Uterus (tissue), 4 donors: Measurements from ENCODE around the gene CLOCK. TPM values are rescaled to one million over a fixed set of nuclear protein-coding genes. Genes with fewer than 3 reads are reported as not detected.

Experiments
- DNase-seq, 2 donors: peaks; one replicate each; pipeline ENCODE4 v3.0.0-alpha.2; 2019 to 2020
- H3K27ac ChIP-seq, 2 donors: fragments of 200-600 bp; sonication (generic); 1 replicate in 1 of 2; 2 replicates in 1 of 2; pipeline ENCODE4 v1.5.1; 2016 to 2018
- H3K27me3 ChIP-seq, 2 donors: fragments of 200-600 bp; sonication (generic); one replicate each; pipeline ENCODE4 v1.5.1; 2018 to 2019; ENCODE audit warnings: control low read depth in 1 of 2
- H3K36me3 ChIP-seq, 2 donors: fragments of 200-600 bp; sonication (generic); one replicate each; pipeline ENCODE4 v1.5.1; 2019; ENCODE audit warnings: control low read depth in 1 of 2
- H3K4me1 ChIP-seq, 2 donors: fragments of 200-600 bp; sonication (generic); one replicate each; pipeline ENCODE4 v1.5.1; 2018 to 2019; ENCODE audit warnings: control low read depth in 1 of 2
- H3K4me3 ChIP-seq, 2 donors: fragments of 200-600 bp; sonication (generic); 1 replicate in 1 of 2; 2 replicates in 1 of 2; pipeline ENCODE4 v1.5.1; 2018 to 2019; ENCODE audit warnings: mild to moderate bottlenecking in 1 of 2
- H3K9me3 ChIP-seq, 2 donors: fragments of 200-600 bp; sonication (generic); one replicate each; pipeline ENCODE4 v1.5.1; 2019; ENCODE audit warnings: control low read depth in 1 of 2
- POLR2A ChIP-seq, 2 donors: fragments of 450-650 bp; IDR thresholded peaks; one replicate each; pipeline ENCODE4 v1.6.1; 2016; ENCODE audit warnings: antibody characterized with exemption in 2 of 2, mild to moderate bottlenecking in 1 of 2, moderate library complexity in 1 of 2
- intact Hi-C: fragments of 100-400 bp; cut with DNase I; formaldehyde crosslinking; loops from one replicate; pipeline ENCODE4 v1.15.1; 2023; ENCODE audit warnings: low total_unique reads
- total RNA-seq, 4 donors: library from RNA; depleted of rRNA in 3 of 4; stranded (reverse); fragments of >200 nt in 3 of 4; gene quantifications; one replicate each; pipeline versions ENCODE4 v1.1.0 to v1.2.4, GENCODE V29; 2014 to 2023
- TF ChIP-seq, protein P1 (sequence below), 4 experiments: fragments of 200-600 bp in 2 of 4; fragments of 450-650 bp in 2 of 4; sonication (generic) in 2 of 4; IDR thresholded peaks; one replicate each; pipeline ENCODE4 v1.5.1; 2016 to 2019; ENCODE audit warnings: antibody characterized with exemption in 4 of 4, mild to moderate bottlenecking in 2 of 4, moderate library complexity in 1 of 4
- donor health status: DM: yes; HTN: yes; CAD: no.

The CLOCK gene
- total RNA-seq, 4 donors from 2014 or later = 13.3 to 60.3 (median 29.1) TPM

DNA sequence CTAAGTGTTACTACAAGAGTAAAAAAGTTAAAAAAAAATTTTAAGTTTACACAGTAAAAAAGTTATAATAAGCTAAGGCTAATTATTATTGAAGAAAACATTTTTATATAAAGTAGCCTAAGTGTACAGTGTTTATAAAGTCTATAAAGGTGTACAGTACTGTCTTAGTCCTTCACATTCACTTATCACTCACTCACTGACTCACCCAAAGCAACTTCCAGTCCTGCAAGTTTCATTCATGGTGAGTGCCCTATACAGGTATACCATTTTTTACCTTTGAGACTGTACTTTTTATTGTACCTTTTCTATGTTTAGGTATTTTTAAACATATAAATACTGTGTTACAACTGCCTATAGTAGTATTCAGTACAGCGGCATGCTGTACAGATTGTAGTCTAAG, 76.7 kb downstream of the CLOCK start:
- H3K9me3 ChIP-seq = no peaks in the 10 kb centered on the region
- no peak overlapping the region for H3K27ac ChIP-seq
- intact Hi-C loops = no loop called here
- DNase-seq = no peak
- TF ChIP-seq, protein P1, sequence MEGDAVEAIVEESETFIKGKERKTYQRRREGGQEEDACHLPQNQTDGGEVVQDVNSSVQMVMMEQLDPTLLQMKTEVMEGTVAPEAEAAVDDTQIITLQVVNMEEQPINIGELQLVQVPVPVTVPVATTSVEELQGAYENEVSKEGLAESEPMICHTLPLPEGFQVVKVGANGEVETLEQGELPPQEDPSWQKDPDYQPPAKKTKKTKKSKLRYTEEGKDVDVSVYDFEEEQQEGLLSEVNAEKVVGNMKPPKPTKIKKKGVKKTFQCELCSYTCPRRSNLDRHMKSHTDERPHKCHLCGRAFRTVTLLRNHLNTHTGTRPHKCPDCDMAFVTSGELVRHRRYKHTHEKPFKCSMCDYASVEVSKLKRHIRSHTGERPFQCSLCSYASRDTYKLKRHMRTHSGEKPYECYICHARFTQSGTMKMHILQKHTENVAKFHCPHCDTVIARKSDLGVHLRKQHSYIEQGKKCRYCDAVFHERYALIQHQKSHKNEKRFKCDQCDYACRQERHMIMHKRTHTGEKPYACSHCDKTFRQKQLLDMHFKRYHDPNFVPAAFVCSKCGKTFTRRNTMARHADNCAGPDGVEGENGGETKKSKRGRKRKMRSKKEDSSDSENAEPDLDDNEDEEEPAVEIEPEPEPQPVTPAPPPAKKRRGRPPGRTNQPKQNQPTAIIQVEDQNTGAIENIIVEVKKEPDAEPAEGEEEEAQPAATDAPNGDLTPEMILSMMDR (IDR thresholded peaks at IDR 0.05) = no peak
- no peak for TF ChIP-seq POLR2A (IDR thresholded peaks at IDR 0.05)
- no peaks in the 10 kb centered on the region for H3K4me1 ChIP-seq
- no peaks in the 10 kb centered on the region for H3K36me3 ChIP-seq
- H3K27me3 ChIP-seq = no peaks in the 10 kb centered on the region
- no peak overlapping the region for H3K4me3 ChIP-seq

DNA sequence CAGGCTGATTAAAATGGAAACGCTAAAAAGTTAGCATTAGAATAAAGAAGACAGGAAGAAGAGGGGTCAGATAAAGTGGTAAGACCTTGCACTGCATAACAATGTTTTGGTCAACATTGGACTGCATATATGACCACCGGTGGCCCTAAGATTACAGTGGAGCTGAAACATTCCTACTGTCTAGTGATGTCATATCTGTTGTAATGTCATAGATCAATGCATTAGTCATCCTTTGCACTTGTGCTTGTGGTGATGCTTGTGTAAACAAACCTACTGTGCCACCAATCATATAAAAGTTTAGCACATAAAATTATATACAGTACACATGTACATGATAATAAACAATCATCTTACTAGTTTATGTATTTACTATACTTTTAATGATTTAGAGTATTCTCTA, 78.0 kb downstream of the CLOCK start:
- TF ChIP-seq, protein P1 (IDR thresholded peaks at IDR 0.05) = no peak
- no peak for TF ChIP-seq POLR2A (IDR thresholded peaks at IDR 0.05)
- H3K9me3 ChIP-seq = no peaks in the 10 kb centered on the region
- H3K36me3 ChIP-seq = no peaks in the 10 kb centered on the region
- intact Hi-C loops = no loop called here
- no peak overlapping the region for H3K4me3 ChIP-seq
- H3K4me1 ChIP-seq = no peaks in the 10 kb centered on the region
- DNase-seq = no peak
- no peaks in the 10 kb centered on the region for H3K27me3 ChIP-seq
- no peak overlapping the region for H3K27ac ChIP-seq

DNA sequence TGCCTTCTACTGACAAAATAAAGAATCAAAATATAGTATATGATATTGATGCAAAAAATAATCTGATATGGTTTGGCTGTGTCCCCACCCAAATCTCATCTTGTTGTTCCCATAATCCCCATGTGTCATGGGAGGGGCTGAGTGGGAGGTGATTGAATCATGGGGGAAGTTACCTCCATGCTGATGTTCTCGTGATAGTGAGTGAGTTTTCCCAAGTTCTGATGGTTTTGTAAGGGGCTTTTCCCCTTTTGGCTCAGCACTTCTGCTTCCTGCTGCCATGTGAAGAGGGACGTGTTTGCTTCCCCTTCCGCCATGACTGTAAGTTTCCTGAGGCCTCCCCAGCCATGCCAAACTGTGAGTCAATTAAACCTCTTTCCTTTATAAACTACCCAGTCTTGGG, 80.7 kb downstream of the CLOCK start:
- intact Hi-C loops = no loop called here
- DNase-seq = no peak
- H3K27me3 ChIP-seq = no peaks in the 10 kb centered on the region
- TF ChIP-seq, protein P1 (IDR thresholded peaks at IDR 0.05) = no peak
- no peak overlapping the region for H3K27ac ChIP-seq
- H3K36me3 ChIP-seq = no peaks in the 10 kb centered on the region
- no peaks in the 10 kb centered on the region for H3K4me1 ChIP-seq
- H3K9me3 ChIP-seq = no peaks in the 10 kb centered on the region
- no peak overlapping the region for H3K4me3 ChIP-seq

DNA sequence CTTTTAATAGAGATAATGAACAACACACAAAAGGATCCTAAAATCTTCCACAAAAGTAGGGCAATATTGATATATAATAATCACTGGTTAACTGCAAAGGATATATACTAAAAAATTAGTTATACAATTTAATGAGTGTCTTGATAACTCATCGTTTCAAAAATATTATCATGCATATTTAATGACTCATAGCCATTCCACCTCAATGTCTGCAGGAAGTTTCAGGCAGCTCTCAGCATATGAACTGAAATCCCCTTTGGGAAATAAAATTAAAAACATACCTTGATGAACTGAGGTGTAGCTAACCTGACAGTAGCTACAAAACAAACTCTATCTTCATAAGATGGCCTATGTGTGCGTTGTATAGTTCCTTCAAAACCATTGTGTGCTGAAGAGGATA, 88.1 kb downstream of the CLOCK start:
- TF ChIP-seq, protein P1 (IDR thresholded peaks at IDR 0.05) = no peak
- no peak for TF ChIP-seq POLR2A (IDR thresholded peaks at IDR 0.05)
- intact Hi-C loops = no loop called here
- no peaks in the 10 kb centered on the region for H3K9me3 ChIP-seq
- H3K27ac ChIP-seq = no peak overlapping the region
- H3K36me3 ChIP-seq = no peaks in the 10 kb centered on the region
- no peak for DNase-seq
- no peaks in the 10 kb centered on the region for H3K4me1 ChIP-seq
- no peak overlapping the region for H3K4me3 ChIP-seq
- no peaks in the 10 kb centered on the region for H3K27me3 ChIP-seq

DNA sequence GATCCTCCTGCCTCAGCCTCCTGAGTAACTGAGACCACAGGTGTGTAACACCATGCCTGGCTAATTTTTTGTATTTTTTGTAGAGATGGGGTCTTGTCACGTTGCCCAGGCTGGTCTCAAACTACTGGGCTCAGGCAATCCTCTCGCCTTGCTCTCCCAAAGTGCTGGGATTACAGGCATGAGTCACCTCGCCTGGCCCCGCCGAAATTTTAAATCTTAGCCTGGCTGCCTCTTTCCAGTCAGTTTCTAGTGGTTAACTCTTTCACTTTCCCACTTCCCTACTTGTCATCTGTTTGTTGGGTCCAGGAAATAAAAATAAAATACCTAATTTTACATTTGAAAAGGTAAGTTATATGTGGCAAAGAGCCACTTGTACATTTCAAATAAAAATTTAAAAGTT, 88.5 kb downstream of the CLOCK start:
- TF ChIP-seq POLR2A (IDR thresholded peaks at IDR 0.05) = no peak
- TF ChIP-seq, protein P1 (IDR thresholded peaks at IDR 0.05) = no peak
- Histone ChIP-seq H3K4me3 (no peak overlapping the region), H3K9me3 (no peaks in the 10 kb centered on the region), H3K27ac (no peak overlapping the region), H3K4me1 (no peaks in the 10 kb centered on the region), H3K27me3 (no peaks in the 10 kb centered on the region), H3K36me3 (no peaks in the 10 kb centered on the region)
- intact Hi-C loops = no loop called here
- no peak for DNase-seq
